G401.6 (cell line): ENCODE measurements around the gene MBIP.

Experiments
- FAIRE-seq: peaks from 2 replicates; lab custom pipeline; 2012; peaks lifted over from hg19 to GRCh38; lab: Jason Lieb, UNC

MBIP gene

GRCh38 chr14:36313206-36313605 lies 7.2 kb downstream of the MBIP start:
- no peak for FAIRE-seq

DNA sequence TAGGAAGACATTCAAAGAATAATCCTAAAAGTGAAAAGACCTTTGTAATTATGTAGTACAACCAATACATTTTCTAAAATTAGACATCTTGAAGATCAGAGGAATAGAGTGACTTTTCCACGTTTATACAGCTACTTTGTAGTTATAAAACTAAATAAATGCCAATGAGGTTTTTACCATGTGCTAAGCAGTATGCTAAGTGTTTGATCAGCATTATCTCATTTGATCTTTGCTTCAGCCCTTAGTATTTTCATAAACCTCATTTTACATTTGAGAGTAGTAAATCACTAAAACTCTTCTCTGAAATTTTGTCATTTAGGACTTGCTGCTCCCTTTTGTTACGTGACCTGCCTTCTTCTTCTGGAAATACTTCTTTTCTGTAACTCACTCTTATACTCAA lies 13.6 kb downstream of the MBIP start:
- no peak for FAIRE-seq

- no peak for FAIRE-seq
Observed at GRCh38 chr14:36304895-36305294, 15.5 kb downstream of the MBIP start.

DNA sequence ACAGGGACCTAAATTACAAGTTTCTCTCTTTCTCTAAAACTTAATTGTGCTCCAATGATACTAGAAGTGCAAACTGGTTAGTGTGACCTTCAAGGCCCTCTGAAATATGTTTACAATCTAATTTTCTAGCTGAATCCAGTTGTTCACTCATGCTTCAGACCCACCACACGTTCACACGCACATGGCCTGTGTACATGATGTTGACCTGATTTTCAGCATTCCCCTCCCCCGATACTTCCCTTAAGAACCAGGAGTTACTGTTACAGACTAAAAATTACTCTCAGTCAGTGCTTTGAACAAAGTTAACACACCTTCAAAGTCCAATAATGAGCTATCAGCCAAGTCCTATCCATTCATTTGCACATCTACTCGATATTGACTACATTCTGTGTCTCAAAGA lies 16.5 kb downstream of the MBIP start:
- FAIRE-seq = no peak

DNA sequence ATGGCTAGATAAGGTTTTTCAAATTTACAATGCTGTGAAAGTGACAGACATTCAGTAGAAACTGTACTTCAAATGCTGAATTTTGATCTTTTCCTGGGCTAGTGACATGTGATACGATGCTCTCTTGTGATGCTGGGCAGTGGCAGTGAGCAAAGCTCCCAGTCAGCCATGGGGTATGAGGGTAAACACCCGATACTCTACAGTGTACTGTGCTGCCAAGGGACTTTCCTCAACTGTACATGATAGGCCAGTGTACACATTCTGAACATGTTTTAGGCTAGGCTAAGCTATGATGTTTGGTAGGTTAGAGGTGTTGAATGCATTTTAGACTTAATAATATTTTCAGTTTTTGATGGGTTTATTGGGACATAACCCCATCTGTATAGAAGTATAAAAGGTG lies 17.6 kb downstream of the MBIP start:
- FAIRE-seq = no peak

- FAIRE-seq = no peak
Observed at GRCh38 chr14:36301159-36301558, 19.3 kb downstream of the MBIP start.

DNA sequence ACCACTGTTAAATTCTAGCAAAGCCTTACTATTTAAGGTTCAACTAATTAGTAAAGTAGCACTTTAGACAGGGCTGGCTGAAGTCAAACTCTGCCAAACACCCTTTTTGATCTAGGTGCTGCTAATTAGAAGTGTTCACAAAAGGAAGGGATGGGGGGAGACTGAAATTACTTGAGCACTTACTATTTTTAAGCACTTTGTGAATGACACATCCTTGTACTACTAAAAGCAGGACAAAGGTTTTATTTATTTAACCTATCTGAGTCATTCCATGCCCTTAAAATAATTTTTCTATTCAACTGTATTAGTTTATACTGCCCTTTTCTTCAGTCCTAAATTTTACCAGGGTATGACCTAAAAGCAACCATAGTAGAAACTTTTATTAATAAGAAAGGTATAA lies 20.1 kb downstream of the MBIP start:
- no peak for FAIRE-seq

GRCh38 chr14:36295642-36296627 lies 24.5 kb downstream of the MBIP start:
- no peak for FAIRE-seq

DNA sequence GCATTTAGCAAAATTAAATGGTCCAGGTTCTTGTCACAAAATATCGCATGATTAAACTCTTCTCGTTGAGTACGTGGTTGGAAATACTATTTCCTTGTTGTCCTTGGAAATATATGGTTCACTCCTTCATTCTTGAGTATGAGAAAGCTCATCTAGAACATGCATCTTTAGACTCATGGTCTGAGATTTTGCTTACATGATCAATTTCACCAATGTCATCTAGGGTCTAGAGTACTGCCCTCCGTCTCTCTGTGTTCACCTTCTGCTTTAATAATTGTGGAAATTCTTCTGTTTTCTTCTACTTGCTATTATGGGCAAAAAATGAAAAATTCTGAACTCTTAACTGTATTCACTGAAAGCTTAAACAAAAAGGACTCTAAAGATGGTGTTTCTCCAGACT lies 25.9 kb downstream of the MBIP start:
- no peak for FAIRE-seq

- FAIRE-seq = no peak
Observed at GRCh38 chr14:36293824-36294223, 26.6 kb downstream of the MBIP start.

DNA sequence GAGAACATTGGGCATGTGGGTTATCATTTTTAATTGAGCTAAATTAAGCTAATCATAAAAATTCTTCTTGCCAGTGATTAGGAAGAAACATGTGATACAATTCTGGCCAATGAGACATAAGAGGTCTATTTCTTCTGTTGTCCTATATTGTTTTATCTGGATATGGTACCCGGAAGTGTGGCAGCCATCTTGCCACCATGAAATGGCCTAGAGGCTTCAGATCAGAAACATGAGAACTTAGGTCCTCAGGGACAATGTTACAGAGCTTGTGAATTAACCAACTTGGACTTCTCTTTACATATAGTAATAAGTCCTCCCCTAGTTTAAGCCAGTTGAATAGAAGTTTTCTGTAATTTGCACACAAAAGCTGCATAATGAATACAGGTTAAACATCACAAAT lies 30.5 kb downstream of the MBIP start:
- no peak for FAIRE-seq

- no peak for FAIRE-seq
Observed at GRCh38 chr14:36288496-36288895, 31.9 kb downstream of the MBIP start.

GRCh38 chr14:36284971-36285595 lies 35.4 kb downstream of the MBIP start:
- no peak for FAIRE-seq

GRCh38 chr14:36281309-36281708 lies 39.1 kb downstream of the MBIP start:
- FAIRE-seq = no peak

- no peak for FAIRE-seq
Observed at GRCh38 chr14:36279306-36280190, 40.9 kb downstream of the MBIP start.

DNA sequence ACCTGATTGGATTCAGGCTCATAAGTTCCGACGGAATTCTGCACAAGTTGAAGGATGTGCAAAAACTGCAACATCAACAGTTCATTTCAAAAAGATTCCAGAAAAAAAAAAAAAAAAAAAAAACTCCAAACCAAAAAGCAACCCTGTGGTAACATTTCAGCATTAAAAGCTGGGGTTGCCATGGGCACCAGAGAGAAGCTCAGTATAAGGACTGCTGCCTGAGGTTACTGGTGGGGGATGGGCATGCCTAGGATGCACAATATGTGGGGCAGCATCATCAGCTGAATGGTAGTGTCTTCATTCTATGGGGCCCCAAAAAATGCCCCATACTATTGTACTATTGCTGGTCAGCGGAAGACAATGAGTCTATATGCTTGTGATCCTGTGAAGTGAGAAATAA lies 44.7 kb downstream of the MBIP start:
- no peak for FAIRE-seq

- no peak for FAIRE-seq
Observed at GRCh38 chr14:36271939-36272907, 48.2 kb downstream of the MBIP start.

GRCh38 chr14:36271222-36271621 lies 49.2 kb downstream of the MBIP start:
- FAIRE-seq = no peak

DNA sequence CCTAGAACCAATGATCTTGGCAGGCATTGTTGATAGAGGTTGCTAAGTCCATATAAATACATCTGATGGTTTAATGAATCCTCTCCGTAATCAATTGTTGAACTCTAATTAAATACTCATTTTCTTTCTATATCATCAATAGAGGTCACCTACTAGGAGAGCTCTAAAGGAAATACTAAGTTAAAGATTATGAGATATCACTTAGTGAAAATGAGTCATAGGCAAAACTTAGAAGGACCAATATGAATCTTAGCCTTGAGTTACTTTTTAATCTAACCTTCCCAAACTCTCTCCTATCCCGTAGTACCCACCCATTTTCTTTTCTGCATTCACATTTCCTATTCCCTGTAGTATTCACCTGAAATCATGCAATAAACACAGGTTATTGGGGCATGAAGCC lies 50.2 kb downstream of the MBIP start:
- no peak for FAIRE-seq

GRCh38 chr14:36268121-36268520 lies 52.3 kb downstream of the MBIP start:
- FAIRE-seq = no peak

- no peak for FAIRE-seq
Observed at GRCh38 chr14:36264595-36264994, 55.8 kb downstream of the MBIP start.

GRCh38 chr14:36264107-36264506 lies 56.3 kb downstream of the MBIP start:
- FAIRE-seq = no peak
